NCI-H2107 treated with DMSO at 0.1 percent for 48 hours (cell line): ENCODE measurements around the gene CLDN4.
"Not testable (repeated sequence)": the region's sequence is repeated elsewhere in the genome, so short reads cannot be mapped to it uniquely, and the experiment has no call there.

Experiments
- DNase-seq: peaks from one replicate; lab custom pipeline; 2025; ENCODE audit not compliant: unreplicated experiment; lab: John Stamatoyannopoulos, UW

The CLDN4 gene, protein sequence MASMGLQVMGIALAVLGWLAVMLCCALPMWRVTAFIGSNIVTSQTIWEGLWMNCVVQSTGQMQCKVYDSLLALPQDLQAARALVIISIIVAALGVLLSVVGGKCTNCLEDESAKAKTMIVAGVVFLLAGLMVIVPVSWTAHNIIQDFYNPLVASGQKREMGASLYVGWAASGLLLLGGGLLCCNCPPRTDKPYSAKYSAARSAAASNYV

DNA sequence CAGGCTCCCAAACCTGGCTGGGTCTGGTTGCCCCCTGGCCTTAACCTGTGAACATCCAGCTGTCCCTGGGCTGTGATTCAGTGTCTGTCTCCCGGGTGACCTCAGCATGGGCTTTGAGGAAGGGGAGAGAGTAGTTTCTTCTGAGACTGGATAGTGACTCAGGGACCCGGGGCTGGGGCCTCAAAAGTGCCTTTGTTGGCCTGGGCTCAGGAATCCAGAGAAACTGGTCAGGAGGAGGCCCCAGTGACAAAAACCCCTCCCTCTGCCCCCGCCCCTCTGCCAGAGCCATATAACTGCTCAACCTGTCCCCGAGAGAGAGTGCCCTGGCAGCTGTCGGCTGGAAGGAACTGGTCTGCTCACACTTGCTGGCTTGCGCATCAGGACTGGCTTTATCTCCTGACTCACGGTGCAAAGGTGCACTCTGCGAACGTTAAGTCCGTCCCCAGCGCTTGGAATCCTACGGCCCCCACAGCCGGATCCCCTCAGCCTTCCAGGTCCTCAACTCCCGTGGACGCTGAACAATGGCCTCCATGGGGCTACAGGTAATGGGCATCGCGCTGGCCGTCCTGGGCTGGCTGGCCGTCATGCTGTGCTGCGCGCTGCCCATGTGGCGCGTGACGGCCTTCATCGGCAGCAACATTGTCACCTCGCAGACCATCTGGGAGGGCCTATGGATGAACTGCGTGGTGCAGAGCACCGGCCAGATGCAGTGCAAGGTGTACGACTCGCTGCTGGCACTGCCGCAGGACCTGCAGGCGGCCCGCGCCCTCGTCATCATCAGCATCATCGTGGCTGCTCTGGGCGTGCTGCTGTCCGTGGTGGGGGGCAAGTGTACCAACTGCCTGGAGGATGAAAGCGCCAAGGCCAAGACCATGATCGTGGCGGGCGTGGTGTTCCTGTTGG is at the start of gene CLDN4:
Gene CLDN4, plus strand, starts transcription at position 316 of the 903 bp plus-strand sequence. Its CDS starts 206 bp downstream, at position 522.
- DNase-seq, result peak; percentile 85

DNA sequence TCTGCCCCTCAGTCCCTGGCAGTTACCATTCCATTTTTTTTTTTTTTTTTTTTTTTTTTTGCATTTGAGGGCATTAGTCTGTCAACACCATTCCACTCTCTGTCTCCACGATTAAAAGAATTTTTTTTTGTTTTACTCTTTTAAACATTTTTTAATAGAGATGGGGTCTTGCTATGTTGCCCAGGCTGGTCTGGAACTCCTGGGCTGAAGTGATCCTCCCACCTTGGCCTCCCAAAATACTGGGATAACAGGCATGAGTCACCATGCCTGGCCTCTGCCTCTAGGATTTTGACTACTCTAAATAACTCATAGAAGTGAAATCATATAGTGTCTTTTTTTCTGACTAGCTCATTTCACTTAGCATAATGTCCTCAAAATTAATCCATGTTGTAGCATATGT is 44.2 kb upstream of the CLDN4 start:
- DNase-seq, result no peak

DNA sequence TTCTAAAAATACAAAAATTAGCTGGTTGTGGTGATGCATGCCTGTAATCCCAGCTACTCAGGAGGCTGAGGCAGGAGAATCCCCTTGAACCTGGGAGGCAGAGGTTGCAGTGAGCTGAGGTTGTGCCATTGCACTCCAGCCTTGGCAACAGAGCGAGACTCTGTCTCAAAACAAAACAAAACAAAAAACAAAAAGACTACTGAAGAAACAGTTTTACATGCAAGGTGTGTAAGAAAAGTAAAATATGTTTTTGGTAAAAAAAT is 43.1 kb upstream of the CLDN4 start:
- DNase-seq, result not testable (repeated sequence)

DNA sequence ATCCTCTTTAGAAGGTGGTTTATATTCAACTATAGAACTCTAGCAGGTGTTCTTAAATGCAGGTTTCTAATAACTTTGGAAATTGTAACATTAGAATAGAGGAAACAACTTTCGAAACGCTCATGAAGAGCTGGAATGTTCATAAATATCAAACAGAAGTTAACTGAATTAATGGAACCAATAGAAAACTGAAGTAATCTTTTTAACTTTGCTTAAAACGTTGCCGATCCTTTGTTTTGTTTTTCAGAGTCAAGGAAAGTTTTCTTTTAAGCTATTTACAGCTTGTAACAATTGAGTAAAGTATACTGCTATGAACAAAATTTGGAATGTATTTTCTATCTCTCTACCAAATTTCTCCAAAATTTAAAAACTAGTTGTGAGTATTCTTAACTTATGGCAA is 41.7 kb upstream of the CLDN4 start:
- no peak for DNase-seq

DNA sequence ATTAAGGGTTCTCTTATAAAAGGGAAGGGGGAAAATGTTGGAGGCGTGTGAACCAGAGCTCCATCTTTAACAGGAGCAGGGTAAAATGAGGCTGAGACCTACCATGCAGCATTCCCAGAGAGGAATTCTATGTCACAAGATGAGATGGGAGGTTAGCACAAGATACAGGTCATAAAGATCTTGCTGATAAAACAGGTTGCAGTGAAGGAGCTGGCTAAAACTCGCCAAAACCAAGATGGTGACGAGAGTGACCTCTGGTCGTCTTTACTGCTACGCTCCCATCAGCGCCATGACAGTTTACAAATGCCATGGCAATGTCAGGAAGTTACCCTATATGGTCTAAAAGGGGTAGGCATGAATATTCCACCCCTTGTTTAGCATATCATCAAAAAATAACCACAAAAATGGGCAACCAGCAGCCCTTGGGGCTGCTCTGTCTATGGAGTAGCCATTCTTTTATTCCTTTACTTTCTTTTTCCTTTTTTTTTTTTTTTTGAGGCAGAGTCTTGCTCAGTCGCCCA is 39.6 kb upstream of the CLDN4 start:
- DNase-seq, result not testable (repeated sequence)

DNA sequence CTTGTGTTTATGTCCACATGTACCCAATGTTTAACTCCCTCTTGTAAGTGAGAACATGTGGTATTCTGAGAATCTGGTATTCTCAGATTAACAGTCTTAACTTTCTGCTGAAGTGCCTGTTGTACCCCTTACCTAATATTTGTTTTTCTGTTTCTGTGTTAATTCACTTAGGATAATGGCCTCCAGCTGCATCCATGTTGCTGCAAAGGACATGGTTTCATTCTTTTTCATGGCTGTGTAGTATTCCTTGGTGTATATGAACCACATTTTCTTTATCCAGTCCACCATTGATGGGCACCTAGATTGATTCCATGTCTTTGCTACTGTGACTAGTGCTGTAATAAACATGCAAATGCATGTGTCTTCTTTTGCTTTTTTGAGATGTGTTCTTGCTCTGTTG is 35.6 kb upstream of the CLDN4 start:
- DNase-seq, result not testable (repeated sequence)

DNA sequence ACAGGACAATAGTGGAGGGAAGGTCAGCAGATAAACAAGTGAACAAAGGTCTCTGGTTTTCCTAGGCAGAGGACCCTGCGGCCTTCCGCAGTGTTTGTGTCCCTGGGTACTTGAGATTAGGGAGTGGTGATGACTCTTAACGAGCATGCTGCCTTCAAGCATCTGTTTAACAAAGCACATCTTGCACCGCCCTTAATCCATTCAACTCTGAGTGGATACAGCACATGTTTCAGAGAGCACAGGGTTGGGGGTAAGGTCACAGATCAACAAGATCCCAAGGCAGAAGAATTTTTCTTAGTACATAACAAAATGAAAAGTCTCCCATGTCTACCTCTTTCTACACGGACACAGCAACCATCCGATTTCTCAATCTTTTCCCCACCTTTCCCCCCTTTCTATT is 34.1 kb upstream of the CLDN4 start:
- not testable (repeated sequence) for DNase-seq

DNA sequence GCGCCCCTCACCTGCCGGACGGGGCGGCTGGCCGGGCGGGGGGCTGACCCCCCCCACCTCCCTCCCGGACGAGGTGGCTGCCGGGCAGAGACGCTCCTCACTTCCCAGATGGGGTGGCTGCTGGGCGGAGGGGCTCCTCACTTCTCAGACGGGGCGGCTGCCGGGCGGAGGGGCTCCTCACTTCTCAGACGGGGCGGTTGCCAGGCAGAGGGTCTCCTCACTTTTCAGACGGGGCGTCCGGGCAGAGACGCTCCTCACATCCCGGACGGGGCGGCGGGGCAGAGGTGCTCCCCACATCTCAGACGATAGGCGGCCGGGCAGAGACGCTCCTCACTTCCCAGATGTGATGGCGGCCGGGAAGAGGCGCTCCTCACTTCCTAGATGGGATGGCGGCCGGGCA is 33.6 kb upstream of the CLDN4 start:
- DNase-seq, result not testable (repeated sequence)

DNA sequence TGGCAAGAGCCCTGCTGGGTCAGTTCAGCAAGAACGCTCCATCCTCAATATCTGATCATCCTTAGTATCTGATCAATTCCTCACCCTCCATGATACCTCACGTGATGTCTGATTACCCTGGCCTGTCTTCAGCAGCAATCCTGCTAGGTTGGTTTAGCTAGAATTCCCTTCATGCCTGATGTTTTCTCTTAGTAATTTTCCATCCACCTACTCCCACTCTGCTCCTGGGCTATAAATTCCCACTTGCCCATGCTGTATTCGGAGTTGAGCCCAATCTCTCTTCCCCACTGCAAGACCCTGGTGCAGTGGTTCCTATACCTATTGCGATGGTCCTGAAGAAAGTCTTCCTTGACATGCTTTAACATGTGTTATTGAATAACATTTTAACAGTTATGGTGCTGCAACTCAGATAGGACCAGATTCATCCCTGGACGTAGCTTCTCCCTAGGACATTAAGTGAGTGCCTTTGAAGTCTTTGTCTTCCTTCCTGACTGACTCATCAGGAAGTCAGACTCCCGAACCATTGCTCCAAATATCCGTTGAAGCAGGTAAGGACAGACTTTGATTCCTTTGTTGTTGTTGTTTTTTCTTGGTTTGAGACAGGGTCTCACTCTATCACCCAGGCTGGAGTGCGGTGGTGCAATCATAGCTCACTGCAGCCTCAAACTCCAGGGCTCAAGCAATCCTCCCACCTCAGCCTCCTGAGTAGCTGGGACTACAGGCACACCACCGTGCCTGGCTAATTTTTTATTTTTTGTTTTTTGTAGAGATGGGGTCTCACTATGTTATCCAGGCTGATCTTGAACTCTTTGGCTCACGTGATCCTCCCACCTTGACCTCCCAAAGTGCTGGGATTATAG is 31.3 kb upstream of the CLDN4 start:
- DNase-seq, result no peak

DNA sequence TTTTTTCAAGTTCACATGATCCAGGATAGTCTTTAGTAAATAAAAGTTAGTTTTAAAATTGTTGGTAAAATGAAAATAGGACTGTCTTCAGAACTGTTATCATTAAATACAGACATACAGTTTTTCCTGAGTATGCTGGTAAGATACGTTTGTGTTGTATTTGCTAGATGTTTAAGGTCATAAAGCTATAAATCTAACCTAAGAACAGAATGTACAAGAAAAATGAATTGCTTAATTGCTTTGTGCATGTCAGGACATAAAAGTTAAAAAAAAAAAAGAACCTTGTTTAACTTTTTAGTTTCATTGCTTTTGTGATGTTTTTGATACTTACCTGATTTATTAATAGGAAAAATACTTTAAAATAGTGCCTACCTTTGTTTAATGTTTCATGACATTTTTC is 29.2 kb upstream of the CLDN4 start:
- DNase-seq, result no peak

DNA sequence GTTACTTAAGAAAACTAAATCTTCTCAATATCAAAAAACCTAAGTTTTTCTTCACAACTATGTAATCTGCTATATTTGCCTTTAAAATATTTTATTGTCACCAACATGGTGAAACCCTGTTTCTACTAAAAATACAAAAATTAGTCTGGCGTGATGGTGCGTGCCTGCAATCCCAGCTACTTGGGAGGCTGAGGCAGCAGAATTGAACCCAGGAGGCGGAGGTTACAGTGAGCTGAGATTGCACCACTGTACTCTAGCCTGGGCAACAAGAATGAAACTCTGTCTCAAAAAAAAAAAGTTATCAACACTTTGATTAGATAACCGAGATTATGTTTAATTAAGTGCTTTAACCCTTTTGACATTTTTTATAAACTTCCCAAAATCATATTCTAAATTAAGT is 28.3 kb upstream of the CLDN4 start:
- no peak for DNase-seq

DNA sequence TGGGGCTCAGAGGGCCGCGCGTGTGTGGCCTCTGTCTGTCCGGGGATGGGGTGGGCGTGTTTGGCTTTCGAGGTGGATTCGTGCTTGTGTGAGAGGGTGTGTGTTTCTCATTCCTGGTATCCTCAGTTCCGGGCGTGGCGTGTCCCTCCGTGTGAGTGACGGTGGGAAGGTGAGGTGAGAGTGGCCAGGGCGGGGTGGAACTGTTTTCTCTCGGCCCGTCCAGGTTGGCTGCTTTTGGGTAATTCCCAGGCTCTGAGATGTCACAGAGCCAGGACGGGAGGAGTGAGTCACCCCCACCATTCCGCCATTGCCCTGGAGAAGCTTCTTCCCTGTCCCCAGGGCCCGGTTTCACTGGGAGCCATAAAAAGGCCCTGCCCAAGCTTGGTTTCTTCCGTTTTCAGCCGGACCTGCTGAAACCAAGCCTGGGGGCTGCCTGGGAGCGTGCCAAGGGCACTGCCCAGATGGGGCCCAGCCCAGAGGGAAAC is 21.3 kb upstream of the CLDN4 start:
- DNase-seq, result no peak

DNA sequence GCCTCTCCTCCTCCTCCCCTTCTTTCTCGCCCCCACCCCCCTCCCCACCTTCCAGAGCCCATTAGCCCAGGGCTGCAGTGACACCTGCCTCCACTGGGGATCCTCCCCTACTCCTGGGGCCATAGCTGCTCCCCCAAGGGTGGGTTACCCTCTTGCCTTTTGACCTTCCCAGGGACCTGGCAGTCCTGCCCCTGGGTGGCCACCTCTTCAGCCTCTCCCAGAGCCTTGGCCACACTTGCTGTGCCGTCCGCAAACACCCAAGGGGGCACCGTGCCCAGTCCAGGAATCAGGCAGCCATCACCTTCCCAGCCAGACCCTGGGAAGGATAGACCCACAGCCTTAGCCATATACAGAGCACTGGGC is 19.8 kb upstream of the CLDN4 start:
- no peak for DNase-seq

DNA sequence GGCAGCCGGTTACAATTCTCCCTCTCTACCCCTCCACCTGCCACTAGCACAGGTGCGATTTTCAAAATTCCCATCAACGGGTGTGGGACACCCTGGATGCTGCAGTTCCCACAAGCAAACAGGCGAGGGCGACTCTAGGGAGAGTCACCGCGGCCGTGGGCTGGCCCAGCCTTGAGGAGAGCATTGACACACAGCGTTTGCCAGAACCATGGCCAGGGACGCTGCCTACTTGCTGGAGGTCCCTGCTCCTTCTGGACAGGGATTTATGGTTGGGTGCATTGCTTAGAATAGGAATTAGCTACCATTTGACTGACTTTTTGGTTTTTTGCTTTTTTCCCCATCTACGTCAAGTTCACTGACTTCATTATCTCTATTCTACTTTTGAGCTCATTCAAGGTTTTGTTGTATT is 19.0 kb upstream of the CLDN4 start:
- DNase-seq, result peak; percentile 9

DNA sequence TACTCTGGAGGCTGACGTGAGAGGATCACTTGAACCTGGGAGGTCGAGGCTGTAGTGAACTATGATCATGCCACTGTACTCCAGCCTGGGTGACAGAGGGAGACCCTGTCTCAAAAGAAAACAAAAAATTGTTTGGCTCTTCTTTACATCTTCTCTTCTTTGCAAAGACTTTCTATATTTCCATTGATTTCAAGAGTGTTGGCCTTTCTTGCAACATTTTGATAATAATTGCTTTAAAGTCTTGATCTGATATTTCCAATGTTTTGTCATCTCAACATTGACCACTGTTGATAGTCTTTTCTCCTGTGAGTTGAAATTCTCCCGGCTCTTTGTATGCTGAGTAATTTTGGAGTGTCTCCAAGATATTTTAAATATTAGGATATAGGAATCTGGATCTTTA is 17.8 kb upstream of the CLDN4 start:
- DNase-seq, result no peak

DNA sequence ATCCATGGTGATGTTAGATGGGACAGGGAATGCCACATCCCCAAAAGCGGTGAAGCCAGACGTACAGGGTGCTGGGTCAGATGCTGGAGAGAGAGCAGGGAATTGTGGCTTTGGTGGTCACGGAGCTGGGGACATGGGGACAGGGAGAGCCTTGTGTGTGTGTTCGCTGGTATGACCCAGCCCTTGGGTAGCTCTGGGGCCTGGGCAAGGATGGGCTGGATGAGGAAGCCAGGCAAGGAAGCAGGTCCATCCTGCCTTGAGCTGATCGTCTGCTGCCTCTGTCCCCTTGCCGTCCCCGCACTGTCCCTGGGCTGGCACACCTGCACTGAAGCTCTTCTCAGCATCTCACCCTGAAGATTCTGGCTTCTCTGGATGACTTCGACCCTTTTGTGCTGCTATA is 15.4 kb upstream of the CLDN4 start:
- DNase-seq, result no peak

DNA sequence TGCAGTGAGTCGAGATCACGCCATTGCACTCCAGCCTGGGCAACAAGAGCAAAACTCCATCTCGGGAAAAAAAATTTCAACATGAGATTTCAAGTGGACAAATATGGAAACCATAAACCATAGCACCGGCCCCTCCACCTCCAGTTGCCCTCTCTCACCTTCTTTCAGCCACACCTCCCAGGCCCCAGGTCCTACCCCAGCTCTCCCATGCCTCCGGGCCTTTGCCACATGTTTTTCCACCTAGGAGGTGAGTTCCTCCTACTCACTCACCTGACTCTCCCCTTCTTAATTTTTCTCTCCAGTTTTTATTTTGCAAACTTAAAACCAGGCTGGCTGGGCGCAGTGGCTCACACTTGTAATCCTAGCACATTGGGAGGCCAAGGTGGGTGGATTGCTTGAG is 13.7 kb upstream of the CLDN4 start:
- no peak for DNase-seq

DNA sequence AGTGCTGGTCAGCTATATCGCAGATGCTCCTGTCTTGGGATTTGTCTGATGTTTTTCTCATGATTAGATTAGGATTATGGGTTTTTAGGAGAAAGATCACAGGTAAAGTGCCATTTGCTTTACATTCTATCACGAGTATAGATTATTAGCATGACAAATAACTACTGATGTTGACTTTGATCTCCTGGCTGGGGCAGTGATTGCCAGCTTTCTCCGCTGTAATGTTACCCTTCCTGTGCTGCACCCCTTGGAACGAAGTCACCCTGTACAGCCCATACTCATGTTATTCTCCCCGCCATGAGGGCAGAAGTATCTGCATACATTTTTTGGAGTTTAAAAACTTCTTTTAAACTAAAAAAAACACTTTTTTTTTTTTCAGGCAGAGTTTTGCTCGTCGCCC is 10.8 kb upstream of the CLDN4 start:
- no peak for DNase-seq

DNA sequence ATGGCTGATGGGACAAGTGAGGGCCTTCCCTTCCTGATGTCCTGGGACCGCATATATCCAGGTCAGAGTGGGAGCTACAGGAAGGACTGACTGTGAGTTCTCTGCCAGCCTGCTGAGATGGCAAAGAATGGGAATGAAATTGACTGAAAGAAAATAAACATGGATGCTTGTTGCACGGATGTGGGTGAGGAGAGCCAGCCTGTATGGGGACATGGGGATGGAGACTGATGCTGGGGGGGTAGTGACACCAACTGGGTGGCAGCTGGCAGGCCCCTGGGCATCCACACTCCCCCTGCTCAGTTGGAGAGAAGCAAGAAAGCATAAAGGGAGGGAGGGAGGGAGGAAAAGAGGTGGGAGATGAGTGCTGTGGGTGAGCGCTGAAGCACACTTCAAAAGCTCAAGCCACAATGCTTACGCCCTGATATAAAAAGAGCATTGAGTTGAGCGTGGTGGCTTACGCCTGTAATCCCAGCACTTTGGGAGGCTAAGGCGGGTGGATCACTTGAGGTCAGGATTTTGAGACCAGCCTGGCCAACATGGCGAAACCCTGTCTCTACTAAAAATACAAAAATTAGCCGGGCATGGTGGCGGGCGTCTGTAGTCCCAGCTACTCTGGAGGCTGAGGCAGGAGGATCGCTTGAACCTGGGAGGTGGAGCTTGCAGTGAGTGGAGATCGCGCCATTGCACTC is 9.1 kb upstream of the CLDN4 start:
- DNase-seq, result peak; percentile 17

DNA sequence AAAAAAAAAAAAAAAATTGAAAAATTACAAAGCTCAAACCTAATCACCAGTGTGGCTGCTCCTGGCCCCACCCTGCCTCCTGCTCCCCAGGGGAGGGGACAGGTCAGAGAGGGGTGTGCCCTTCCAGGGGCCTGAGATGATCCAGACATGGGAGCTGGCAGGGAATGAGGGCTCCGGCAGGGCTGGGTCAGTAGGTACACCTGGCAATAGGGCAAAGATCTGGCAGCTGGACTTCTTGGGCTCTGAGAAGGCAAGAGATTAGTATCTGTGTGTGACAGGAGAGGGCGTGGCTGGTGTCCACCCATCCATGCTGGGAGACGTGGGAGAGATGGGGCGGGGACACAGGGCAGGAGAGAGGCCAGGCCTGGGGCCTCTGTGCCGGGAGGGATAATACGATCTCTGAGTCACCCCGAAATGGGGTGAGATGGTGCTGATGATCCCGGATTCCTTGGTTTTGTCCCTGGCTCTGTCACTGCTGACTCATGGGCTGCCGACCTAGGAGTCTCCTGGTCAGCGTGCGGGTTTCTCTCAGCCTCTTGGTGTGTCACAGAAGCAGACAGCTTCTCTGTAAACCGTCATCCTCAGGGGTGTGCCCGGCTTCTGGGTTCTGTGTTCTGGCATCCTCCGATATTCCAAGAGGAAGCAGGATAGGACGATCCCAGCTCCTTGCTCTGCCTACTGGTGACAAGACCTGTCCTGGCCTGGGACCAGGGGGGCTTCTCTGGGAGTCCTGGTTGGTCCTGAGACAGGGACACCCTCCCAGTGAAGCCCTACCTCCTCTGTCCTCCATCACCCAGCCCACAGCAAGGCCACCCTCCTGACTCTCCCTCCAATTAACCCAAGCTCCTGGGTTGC is 8.2 kb upstream of the CLDN4 start:
- DNase-seq, result no peak
